A549 (cell line): ENCODE measurements around the gene SYT2. TPM values are rescaled to one million over a fixed set of nuclear protein-coding genes. Genes with fewer than 3 reads are reported as not detected.
"Not testable (repeated sequence)": the region's sequence is repeated elsewhere in the genome, so short reads cannot be mapped to it uniquely, and the experiment has no call there.

ENCODE experiments used
- ATAC-seq, 2 experiments: fragments of 200-7000 bp in 1 of 2; fragments of >200 bp in 1 of 2; cut with Nextera tagmentation in 1 of 2; cut with Tn5 transposase in 1 of 2; 3 replicates each; pipeline versions ENCODE4 v1.8.0 to v1.9.1; 2018 to 2020; ENCODE audit warnings: mild to moderate bottlenecking in 1 of 2, moderate library complexity in 1 of 2
- CTCF ChIA-PET: fragments of 300-600 bp; sonication (Branson Sonifier 250); formaldehyde crosslinking; extraction: SDS; loops from one replicate; lab custom pipeline; 2021; ENCODE audit warnings: antibody characterized with exemption, inconsistent platforms; lab: Yijun Ruan, JAX
- POLR2A ChIA-PET: fragments of 350-600 bp; formaldehyde crosslinking; extraction: SDS; loops from one replicate; lab custom pipeline; 2021; ENCODE audit warnings: antibody characterized with exemption, inconsistent platforms; lab: Yijun Ruan, JAX
- DNase-seq, 2 experiments: peaks; one replicate each; pipeline versions ENCODE4 v3.0.0 to v3.0.0-alpha.2; 2011 to 2016; ENCODE audit warnings: low read depth in 1 of 2, low spot score in 1 of 2
- FAIRE-seq: peaks from 2 replicates; lab custom pipeline; 2011; peaks lifted over from hg19 to GRCh38; lab: Jason Lieb, UNC
- H3K27ac ChIP-seq, 2 experiments: fragments of >200 bp; sonication (Bioruptor Twin); formaldehyde crosslinking; 3 replicates each; pipeline ENCODE4 v1.5.1; 2016 to 2017
- H3K4me1 ChIP-seq: fragments of >200 bp; sonication (Bioruptor Twin); formaldehyde crosslinking; 3 replicates; pipeline ENCODE4 v1.6.1; 2016
- H3K4me2 ChIP-seq: fragments of >200 bp; sonication (Bioruptor Twin); formaldehyde crosslinking; 3 replicates; pipeline ENCODE4 v1.6.1; 2016
- H3K4me3 ChIP-seq: fragments of >200 bp; sonication (Bioruptor Twin); formaldehyde crosslinking; 3 replicates; pipeline ENCODE4 v1.5.1; 2016
- H3K9me3 ChIP-seq: fragments of >200 bp; sonication (Bioruptor Twin); formaldehyde crosslinking; 3 replicates; pipeline ENCODE4 v1.6.1; 2016
- CBX8 ChIP-seq: fragments of 200-600 bp; sonication (generic); IDR thresholded peaks from 2 replicates; pipeline ENCODE4 v1.6.1; 2016
- CHD4 ChIP-seq: fragments of 200-600 bp; sonication (generic); IDR thresholded peaks from 2 replicates; pipeline ENCODE4 v1.6.1; 2016; ENCODE audit warnings: antibody characterized with exemption, mild to moderate bottlenecking, borderline replicate concordance
- CTCF ChIP-seq: fragments of >200 bp; sonication (Bioruptor Twin); formaldehyde crosslinking; IDR thresholded peaks from 3 replicates; pipeline ENCODE4 v1.5.1; 2016
- EHF ChIP-seq: fragments of 250-450 bp; sonication (Bioruptor Pico); IDR thresholded peaks from 2 replicates; pipeline ENCODE4 v1.5.0; 2020; ENCODE audit warnings: mild to moderate bottlenecking
- ELK1 ChIP-seq: fragments of 150-350 bp; IDR thresholded peaks from 2 replicates; pipeline ENCODE4 v1.6.1; 2014; ENCODE audit warnings: low read depth, mild to moderate bottlenecking, low read length
- FOSB ChIP-seq: fragments of 250-450 bp; sonication (Bioruptor Pico); IDR thresholded peaks from 2 replicates; pipeline ENCODE4 v1.5.0; 2020; ENCODE audit warnings: mild to moderate bottlenecking, moderate library complexity
- FOSL2 ChIP-seq, 2 experiments: fragments of 450-650 bp in 1 of 2; fragments of >200 bp in 1 of 2; sonication (Bioruptor Twin) in 1 of 2; formaldehyde crosslinking; IDR thresholded peaks; 2 replicates each; pipeline versions ENCODE4 v1.5.0 to v1.6.1; 2016 to 2020; ENCODE audit warnings: mild to moderate bottlenecking in 1 of 2, moderate library complexity in 1 of 2
- FOXS1 ChIP-seq: fragments of 250-450 bp; sonication (Bioruptor Pico); IDR thresholded peaks from 2 replicates; pipeline ENCODE4 v1.5.0; 2020; ENCODE audit warnings: mild to moderate bottlenecking, moderate library complexity
- HDAC2 ChIP-seq: fragments of 200-600 bp; sonication (generic); IDR thresholded peaks from 2 replicates; pipeline ENCODE4 v1.6.1; 2016
- HES2 ChIP-seq: fragments of >200 bp; sonication (Bioruptor Twin); formaldehyde crosslinking; IDR thresholded peaks from 2 replicates; pipeline ENCODE4 v1.6.1; 2016
- HOXB13 ChIP-seq: fragments of 250-450 bp; sonication (Bioruptor Pico); IDR thresholded peaks from 2 replicates; pipeline ENCODE4 v1.5.0; 2020; ENCODE audit warnings: low read depth, mild to moderate bottlenecking, moderate library complexity
- HOXB5 ChIP-seq: fragments of 250-450 bp; sonication (Bioruptor Pico); IDR thresholded peaks from 2 replicates; pipeline ENCODE4 v1.5.0; 2020; ENCODE audit warnings: mild to moderate bottlenecking, moderate library complexity
- KDM5A ChIP-seq: fragments of 200-600 bp; sonication (generic); IDR thresholded peaks from 2 replicates; pipeline ENCODE4 v1.6.1; 2016; ENCODE audit warnings: antibody characterized with exemption, mild to moderate bottlenecking
- MYC ChIP-seq: IDR thresholded peaks from 2 replicates; pipeline ENCODE4 v1.6.1; 2012; ENCODE audit warnings: mild to moderate bottlenecking, inconsistent platforms, low read length, improper control_type of control experiment, borderline replicate concordance
- NR3C1 ChIP-seq: fragments of >200 bp; sonication (Bioruptor Twin); formaldehyde crosslinking; IDR thresholded peaks from 3 replicates; pipeline ENCODE4 v1.6.1; 2017
- PBX3 ChIP-seq: IDR thresholded peaks from 2 replicates; pipeline ENCODE4 v1.6.1; 2012
- RAD21 ChIP-seq, 2 experiments: fragments of >200 bp in 1 of 2; sonication (Bioruptor Twin) in 1 of 2; formaldehyde crosslinking in 1 of 2; IDR thresholded peaks in 1 of 2; conservative IDR thresholded peaks in 1 of 2; 2 replicates in 1 of 2; 3 replicates in 1 of 2; pipeline ENCODE4 v1.6.1; 2012 to 2018; ENCODE audit warnings: inconsistent platforms in 1 of 2
- RCOR1 ChIP-seq: fragments of 150-350 bp; IDR thresholded peaks from 2 replicates; pipeline ENCODE4 v1.6.1; 2014; ENCODE audit warnings: antibody characterized with exemption, low read length, low read depth
- RFX5 ChIP-seq: fragments of 450-650 bp; IDR thresholded peaks from 2 replicates; pipeline ENCODE4 v1.7.1; 2014; ENCODE audit warnings: antibody characterized with exemption, mild to moderate bottlenecking, moderate library complexity
- SREBF2 ChIP-seq: fragments of 450-650 bp; IDR thresholded peaks from 2 replicates; pipeline ENCODE4 v1.6.1; 2014; ENCODE audit warnings: mild to moderate bottlenecking, moderate library complexity
- USF2 ChIP-seq: fragments of 450-650 bp; IDR thresholded peaks from 2 replicates; pipeline ENCODE4 v1.6.1; 2014; ENCODE audit warnings: antibody characterized with exemption
- ZNF302 ChIP-seq: fragments of 250-450 bp; sonication (Bioruptor Pico); IDR thresholded peaks from 2 replicates; pipeline ENCODE4 v1.9.0; 2021; ENCODE audit warnings: inconsistent platforms, mild to moderate bottlenecking, moderate library complexity
- WGBS: methylation state at CpG from one replicate; pipeline ENCODE4 v1.1.6; 2017; ENCODE audit errors: missing lambda C conversion rate; 5-methylcytosine and 5-hydroxymethylcytosine counted together
- polyA plus RNA-seq, 4 experiments: library from polyadenylated mRNA; depleted of rRNA in 3 of 4; stranded (reverse); fragments of >200 nt; fragmentation: RNase III in 1 of 4; extraction: RNeasy Plus Mini Kit Qiagen cat#74134 plus additional on column Dnase treatment in 1 of 4; gene quantifications; 2 replicates in 3 of 4; 3 replicates in 1 of 4; pipeline ENCODE4 v1.2.3, GENCODE V29; 2011 to 2017
- TF ChIP-seq, protein P1 (sequence below): fragments of 250-450 bp; sonication (Bioruptor Pico); IDR thresholded peaks from 2 replicates; pipeline ENCODE4 v1.5.0; 2020; ENCODE audit warnings: low read depth, mild to moderate bottlenecking, moderate library complexity

Gene SYT2
- polyA plus RNA-seq, 2 of the 4 experiments (the other 2 are of a cell fraction), result 0.03 to 0.04 TPM

- no peak for FAIRE-seq
- 92% methylated on average over 7 of the region's 7 CpGs for WGBS
- no peak overlapping the region for H3K4me2 ChIP-seq
- H3K4me1 ChIP-seq, result no peaks in the 10 kb centered on the region
- CTCF ChIA-PET, result interaction anchor here (1.0 to 2.0 kb wide), 2 partner anchors 44 to 260 kb away, joined by 3 to 4 read pairs; no protein-coding TSS in a partner anchor
- DNase-seq, result no peak
- TF ChIP-seq NR3C1 (no peak), SREBF2 (no peak), PBX3 (no peak), FOXS1 (no peak), EHF (CRISPR knock-in tag) (no peak), HOXB13 (CRISPR knock-in tag) (no peak), HES2 (no peak), RCOR1 (no peak), HDAC2 (no peak)
- no peak overlapping the region for H3K4me3 ChIP-seq
- POLR2A ChIA-PET, result no interaction called here
- no peak overlapping the region for H3K27ac ChIP-seq
- ATAC-seq, result no peak
- H3K9me3 ChIP-seq, result no peaks in the 10 kb centered on the region
These were observed 13.5 kb upstream of the SYT2 start for GRCh38 chr1:202723708-202724107.

DNA sequence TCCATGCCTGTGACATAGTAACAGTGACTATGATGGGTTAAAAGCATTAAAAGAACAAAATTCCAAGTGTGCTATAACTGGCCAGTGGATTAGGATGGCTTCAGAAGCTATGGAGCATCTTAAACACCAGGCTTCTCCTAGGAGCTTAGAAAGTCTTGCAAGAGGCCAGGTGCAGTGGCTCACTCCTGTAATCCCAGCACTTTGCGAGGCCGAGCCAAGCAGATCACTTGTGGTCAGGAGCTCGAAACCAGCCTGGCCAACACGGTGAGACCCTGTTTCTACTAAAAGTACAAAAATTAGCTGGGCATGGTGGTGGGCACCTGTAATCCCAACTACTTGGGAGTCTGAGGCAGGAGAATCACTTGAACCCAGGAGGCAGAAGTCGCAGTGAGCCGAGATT, 12.8 kb upstream of the SYT2 start:
- H3K4me2 ChIP-seq, H3K4me3 ChIP-seq, FAIRE-seq, H3K4me1 ChIP-seq, ATAC-seq, POLR2A ChIA-PET, H3K9me3 ChIP-seq, DNase-seq, H3K27ac ChIP-seq: not testable (repeated sequence)
- CTCF ChIA-PET, result interaction anchor here (0.6 to 1.0 kb wide), 3 partner anchors 45 to 514 kb away, joined by 3 to 4 read pairs (median 3); no protein-coding TSS in a partner anchor
- 78% methylated on average over 6 of the region's 6 CpGs for WGBS

DNA sequence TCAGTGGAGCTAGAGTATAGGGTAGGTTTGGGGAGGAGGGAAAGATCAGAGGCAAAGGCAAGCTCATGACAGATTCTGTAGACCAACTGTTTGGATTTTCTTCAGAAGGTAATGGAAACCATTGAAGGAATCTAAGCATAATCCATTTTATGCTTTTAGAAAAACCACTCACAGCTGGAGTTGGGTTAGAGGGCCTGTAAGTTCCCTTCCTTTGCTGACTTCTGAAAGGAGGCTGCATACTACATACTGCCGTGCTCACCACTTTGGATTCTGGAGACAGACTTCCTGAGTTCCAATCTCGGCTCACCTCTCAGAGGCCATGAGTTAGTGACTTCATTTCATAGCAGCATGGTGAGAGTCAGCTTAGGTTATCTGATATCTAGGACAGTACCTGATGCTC, 6.4 kb upstream of the SYT2 start:
- 78% methylated on average over 2 of the region's 2 CpGs for WGBS

More for the DNA sequence above, 6.4 kb upstream of the SYT2 start:
- ATAC-seq, result no peak
- TF ChIP-seq RCOR1, result no peak
- TF ChIP-seq HOXB5 (CRISPR knock-in tag), result no peak
- TF ChIP-seq RAD21 (conservative IDR thresholded peaks at IDR 0.05 in 1 of 2, IDR thresholded peaks at IDR 0.05 in 1 of 2), result no peak
- no peak for TF ChIP-seq USF2
- TF ChIP-seq CBX8, result no peak
- TF ChIP-seq FOSB (CRISPR knock-in tag), result no peak
- no peak for TF ChIP-seq KDM5A
- no peak for TF ChIP-seq NR3C1
- TF ChIP-seq ELK1, result no peak
- TF ChIP-seq, protein P1, sequence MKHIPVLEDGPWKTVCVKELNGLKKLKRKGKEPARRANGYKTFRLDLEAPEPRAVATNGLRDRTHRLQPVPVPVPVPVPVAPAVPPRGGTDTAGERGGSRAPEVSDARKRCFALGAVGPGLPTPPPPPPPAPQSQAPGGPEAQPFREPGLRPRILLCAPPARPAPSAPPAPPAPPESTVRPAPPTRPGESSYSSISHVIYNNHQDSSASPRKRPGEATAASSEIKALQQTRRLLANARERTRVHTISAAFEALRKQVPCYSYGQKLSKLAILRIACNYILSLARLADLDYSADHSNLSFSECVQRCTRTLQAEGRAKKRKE (CRISPR knock-in tag), result no peak
- TF ChIP-seq CTCF, result no peak
- TF ChIP-seq FOSL2 (IDR thresholded peaks at IDR 0.05), result no peak
- no peak for TF ChIP-seq FOSL2 (CRISPR knock-in tag; IDR thresholded peaks at IDR 0.05)
- TF ChIP-seq CHD4, result no peak
- TF ChIP-seq EHF (CRISPR knock-in tag), result no peak
- TF ChIP-seq FOXS1, result no peak
- no peak for TF ChIP-seq MYC
- no peak for TF ChIP-seq RFX5
- TF ChIP-seq ZNF302 (CRISPR knock-in tag), result no peak
- no peaks in the 10 kb centered on the region for H3K9me3 ChIP-seq
- ChIA-PET POLR2A (no interaction called here), CTCF (interaction anchor here (1.2 kb wide), 3 partner anchors 9 to 524 kb away, joined by 4 to 5 read pairs (median 5); partner anchors contain the start of gene UBE2T)
- no peak overlapping the region for H3K4me2 ChIP-seq
- no peak for FAIRE-seq
- no peak for DNase-seq
- peaks cover 17% of the 10 kb centered on the region for H3K4me1 ChIP-seq
- no peak overlapping the region for H3K27ac ChIP-seq
- H3K4me3 ChIP-seq, result no peak overlapping the region
